ENCODE data around the gene CD44. TPM values are rescaled to one million over a fixed set of nuclear protein-coding genes. Genes with fewer than 3 reads are reported as not detected.
"Not testable (repeated sequence)": the region's sequence is repeated elsewhere in the genome, so short reads cannot be mapped to it uniquely, and the experiment has no call there.

Gene CD44
- total and polyA plus RNA-seq, 4 experiments from 2014 or later = 390 to 809 (median 681) TPM

DNA sequence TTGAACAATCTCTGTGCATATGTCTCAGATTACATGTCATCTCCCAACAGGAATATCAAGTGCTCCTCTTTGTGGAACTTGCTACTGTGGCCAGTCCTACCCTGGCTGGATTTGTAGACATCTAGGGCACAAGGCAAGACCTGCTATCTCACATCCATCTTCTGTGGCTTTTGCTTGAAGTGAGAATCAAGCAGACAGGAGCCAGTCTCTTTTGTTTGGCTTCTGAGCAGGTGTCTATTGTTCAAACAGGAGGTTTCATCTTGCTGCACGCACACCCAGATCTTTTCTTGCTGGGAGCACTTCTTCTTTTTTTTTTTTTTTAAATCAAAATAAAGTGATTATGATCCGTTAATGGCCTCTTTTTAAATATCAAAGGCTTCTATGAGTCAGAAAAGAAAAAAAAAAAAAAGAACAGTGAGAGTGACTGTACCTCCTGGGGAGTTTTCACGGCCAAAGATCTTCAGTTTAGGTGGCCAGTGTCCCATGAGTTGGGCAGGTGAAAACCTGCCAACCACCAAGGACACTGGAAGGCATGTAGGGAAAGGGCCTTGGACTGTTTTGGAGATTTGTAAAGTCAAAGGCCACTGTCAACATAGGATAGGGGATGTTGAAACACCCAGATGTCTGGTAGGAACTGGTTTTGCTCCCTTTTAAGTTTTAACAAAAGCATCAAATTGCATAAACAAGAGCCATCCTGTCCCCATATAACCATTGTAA is 78.1 kb downstream of the CD44 start:
- H3K27ac Mint-ChIP-seq = peak overlapping the region; percentile 93 to 99 (median 95)

DNA sequence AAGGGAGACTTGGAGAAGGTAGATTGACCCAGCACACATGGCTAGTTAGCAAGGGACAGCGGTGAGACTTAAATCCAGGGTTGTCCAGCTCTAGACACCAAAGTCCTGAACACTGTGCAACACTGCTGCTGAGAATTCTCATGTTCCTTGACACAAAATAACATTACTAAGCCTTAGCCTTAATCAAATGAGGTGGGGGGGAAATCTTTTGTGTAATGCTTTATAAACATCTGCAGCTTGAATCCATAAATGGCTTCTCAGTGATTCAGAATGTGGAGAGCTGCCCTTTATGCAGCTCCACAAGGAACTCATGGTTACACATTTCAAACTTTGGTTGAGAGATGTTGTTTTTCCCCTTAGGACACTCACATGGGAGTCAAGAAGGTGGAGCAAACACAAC is 80.0 kb downstream of the CD44 start:
- DNase-seq = no peak
- Mint-ChIP-seq H3K9me3 (peaks cover 0 to 3% (median 0%) of the 10 kb centered on the region in 8 donors), H3K4me3 (peak overlapping the region in 1 of 8 donors; percentile 21), H3K27me3 (no peaks in the 10 kb centered on the region), H3K4me1 (peaks cover 38 to 64% (median 46%) of the 10 kb centered on the region in 4 donors), H3K27ac (peak overlapping the region in 6 of 7 donors; percentile 70 to 95 (median 83)), H3K36me3 (peaks cover 84 to 90% of the 10 kb centered on the region in 2 donors)
- H3K9me3 ChIP-seq (ENCODE audit: control insufficient read depth in 1 of 2, low read length in 2 of 2) = no peaks in the 10 kb centered on the region
- peaks cover 43% of the 10 kb centered on the region for H3K4me1 ChIP-seq (ENCODE audit: insufficient read depth, low read length)
- ChIA-PET CTCF (ENCODE audit: partially characterized antibody) (interaction anchor here (0.7 to 1.6 kb wide), 5 partner anchors 18 to 220 kb away, joined by 3 to 9 read pairs (median 3); no protein-coding TSS in a partner anchor), POLR2A (ENCODE audit: partially characterized antibody) (interaction anchor here (0.6 to 2.3 kb wide), 3 partner anchors 11 to 45 kb away, joined by 4 to 11 read pairs (median 5); no protein-coding TSS in a partner anchor)
- peaks cover 67% of the 10 kb centered on the region for H3K36me3 ChIP-seq (ENCODE audit: insufficient read depth, low read length)
- H3K27ac ChIP-seq (ENCODE audit: low read depth, low read length) = no peak overlapping the region
- H3K27me3 ChIP-seq (ENCODE audit: insufficient read depth, low read length) = no peaks in the 10 kb centered on the region
- intact Hi-C loops (cut with micrococcal nuclease) = loop anchor here (5.0 kb wide), 1 partner anchor 173 kb away; no protein-coding TSS in a partner anchor
- H3K4me3 ChIP-seq (ENCODE audit: low read length in 2 of 2) = no peak overlapping the region

More for the DNA sequence above, 78.1 kb downstream of the CD44 start:
- Mint-ChIP-seq H3K27me3 (no peaks in the 10 kb centered on the region), H3K36me3 (peaks cover 85 to 88% of the 10 kb centered on the region in 2 donors), H3K4me3 (peak overlapping the region in 7 of 8 donors; percentile 18 to 82 (median 53)), H3K4me1 (peaks cover 46 to 80% (median 59%) of the 10 kb centered on the region in 4 donors), H3K9me3 (peaks cover 0 to 3% (median 0%) of the 10 kb centered on the region in 8 donors)
- Histone ChIP-seq H3K27me3 (ENCODE audit: insufficient read depth, low read length) (no peaks in the 10 kb centered on the region), H3K27ac (ENCODE audit: low read depth, low read length) (peak overlapping the region; percentile 44), H3K4me1 (ENCODE audit: insufficient read depth, low read length) (peaks cover 59% of the 10 kb centered on the region), H3K4me3 (ENCODE audit: low read length in 2 of 2) (no peak overlapping the region), H3K36me3 (ENCODE audit: insufficient read depth, low read length) (peaks cover 57% of the 10 kb centered on the region), H3K9me3 (ENCODE audit: control insufficient read depth in 1 of 2, low read length in 2 of 2) (no peaks in the 10 kb centered on the region)
- POLR2A ChIA-PET (ENCODE audit: partially characterized antibody) = interaction anchor here (0.6 to 2.3 kb wide), 5 partner anchors 19 to 57 kb away, joined by 3 to 11 read pairs (median 3); no protein-coding TSS in a partner anchor
- DNase-seq = peak; percentile 63 to 84 (median 71)
- CTCF ChIA-PET (ENCODE audit: partially characterized antibody) = interaction anchor here (0.6 kb wide), 1 partner anchor 52 kb away, joined by 3 read pairs; no protein-coding TSS in a partner anchor
- intact Hi-C loops (cut with micrococcal nuclease) = loop anchor here (1.0 to 5.0 kb wide), 6 partner anchors 19 to 219 kb away; no protein-coding TSS in a partner anchor

DNA sequence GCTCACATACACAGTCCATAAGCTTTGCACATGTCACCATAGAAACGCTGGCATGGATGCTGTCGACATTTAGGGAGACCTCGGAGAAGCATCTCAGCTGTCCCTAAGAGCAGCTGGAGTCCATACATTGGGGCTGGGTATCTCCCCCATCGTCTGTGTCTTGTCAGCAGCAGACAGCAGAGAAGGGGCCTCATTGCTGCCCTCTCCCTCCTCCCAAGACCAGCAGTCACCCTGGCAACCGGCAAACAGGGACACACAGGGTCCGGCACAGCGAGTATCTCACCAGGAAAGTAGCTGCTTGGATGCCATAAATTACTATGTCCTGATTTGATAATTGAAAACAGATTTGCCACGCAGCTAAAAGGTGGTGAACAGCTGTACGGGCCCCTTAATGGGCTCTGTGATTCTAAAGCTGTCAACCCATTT is 84.4 kb downstream of the CD44 start:
- Histone ChIP-seq H3K9me3 (ENCODE audit: control insufficient read depth in 1 of 2, low read length in 2 of 2) (no peaks in the 10 kb centered on the region), H3K27me3 (ENCODE audit: insufficient read depth, low read length) (no peaks in the 10 kb centered on the region), H3K36me3 (ENCODE audit: insufficient read depth, low read length) (peaks cover 87% of the 10 kb centered on the region), H3K4me1 (ENCODE audit: insufficient read depth, low read length) (peaks cover under 1% of the 10 kb centered on the region), H3K27ac (ENCODE audit: low read depth, low read length) (no peak overlapping the region), H3K4me3 (ENCODE audit: low read length in 2 of 2) (no peak overlapping the region)
- Mint-ChIP-seq H3K27me3 (no peaks in the 10 kb centered on the region), H3K4me3 (no peak overlapping the region), H3K9me3 (peaks cover 0 to 3% (median 0%) of the 10 kb centered on the region in 8 donors), H3K27ac (peak overlapping the region in 5 of 7 donors; percentile 17 to 75 (median 68)), H3K4me1 (peaks cover 8 to 28% (median 19%) of the 10 kb centered on the region in 4 donors), H3K36me3 (peaks cover 86 to 92% of the 10 kb centered on the region in 2 donors)
- intact Hi-C loops (cut with micrococcal nuclease) = no loop called here
- DNase-seq = no peak
- ChIA-PET POLR2A (ENCODE audit: partially characterized antibody) (interaction anchor here (0.7 to 1.8 kb wide), 2 partner anchors 10 to 13 kb away, joined by 4 to 6 read pairs; no protein-coding TSS in a partner anchor), CTCF (ENCODE audit: partially characterized antibody) (interaction anchor here (0.5 to 1.7 kb wide), 3 partner anchors 12 to 193 kb away, joined by 3 to 4 read pairs (median 4); no protein-coding TSS in a partner anchor)

DNA sequence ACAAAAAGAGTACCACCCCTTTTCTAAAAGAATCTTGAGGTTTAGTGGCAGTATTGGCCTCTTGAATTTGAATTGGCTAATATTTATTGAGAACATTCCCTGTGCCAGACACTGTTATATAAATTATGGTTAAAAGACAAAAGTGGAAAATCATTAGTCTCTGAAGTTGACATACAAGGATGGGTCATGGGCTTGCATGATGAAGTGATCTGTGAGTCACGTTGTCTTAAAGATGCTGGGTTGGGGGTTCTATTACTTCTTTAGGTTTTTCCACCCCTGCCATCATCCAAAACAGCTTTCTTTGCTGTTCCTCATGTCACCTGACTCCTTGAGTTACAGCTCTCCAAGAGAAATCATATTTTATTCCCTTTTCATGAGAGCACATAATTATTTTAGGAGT is 85.0 kb downstream of the CD44 start:
- Mint-ChIP-seq H3K36me3 (peaks cover 87 to 92% of the 10 kb centered on the region in 2 donors), H3K4me3 (no peak overlapping the region), H3K4me1 (peaks cover 9 to 21% (median 18%) of the 10 kb centered on the region in 4 donors), H3K9me3 (peaks cover 0 to 3% (median 0%) of the 10 kb centered on the region in 8 donors), H3K27ac (peak overlapping the region in 5 of 7 donors; percentile 24 to 68 (median 46)), H3K27me3 (no peaks in the 10 kb centered on the region)
- POLR2A ChIA-PET (ENCODE audit: partially characterized antibody) = interaction anchor here (0.7 to 1.8 kb wide), 2 partner anchors 9 to 12 kb away, joined by 4 to 6 read pairs; no protein-coding TSS in a partner anchor
- Histone ChIP-seq H3K4me3 (ENCODE audit: low read length in 2 of 2) (no peak overlapping the region), H3K4me1 (ENCODE audit: insufficient read depth, low read length) (no peaks in the 10 kb centered on the region), H3K27me3 (ENCODE audit: insufficient read depth, low read length) (no peaks in the 10 kb centered on the region), H3K27ac (ENCODE audit: low read depth, low read length) (no peak overlapping the region), H3K36me3 (ENCODE audit: insufficient read depth, low read length) (peaks cover 87% of the 10 kb centered on the region), H3K9me3 (ENCODE audit: control insufficient read depth in 1 of 2, low read length in 2 of 2) (no peaks in the 10 kb centered on the region)
- intact Hi-C loops (cut with micrococcal nuclease) = no loop called here
- CTCF ChIA-PET (ENCODE audit: partially characterized antibody) = interaction anchor here (1.7 kb wide), 1 partner anchor 12 kb away, joined by 4 read pairs; no protein-coding TSS in a partner anchor
- DNase-seq = no peak

DNA sequence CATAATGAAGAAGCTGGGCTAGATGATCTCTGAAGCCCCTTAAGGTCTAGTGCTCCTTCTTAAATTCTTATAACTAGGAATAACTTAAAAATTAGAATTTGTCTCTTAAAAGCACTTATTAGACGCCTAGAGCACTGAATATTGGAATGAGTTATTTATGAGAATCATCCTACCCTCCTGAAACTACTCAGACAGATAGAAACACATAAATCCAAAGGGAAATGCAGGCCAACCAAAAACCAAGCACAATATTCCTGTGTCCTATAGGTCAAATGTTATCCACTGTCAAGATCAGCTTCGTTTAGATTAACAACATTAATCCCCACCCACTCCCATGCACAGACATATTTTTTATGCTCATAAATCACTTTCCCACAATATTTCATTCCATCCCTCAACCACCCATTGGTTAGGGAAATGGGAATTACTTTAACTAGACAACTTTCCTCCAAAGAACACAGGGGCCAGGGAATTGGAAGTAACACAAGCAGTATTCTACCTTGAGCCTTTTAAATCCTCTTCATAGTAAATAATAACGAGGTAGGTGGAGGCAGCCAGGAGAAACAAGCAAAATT is 87.1 kb downstream of the CD44 start:
- Histone ChIP-seq H3K36me3 (ENCODE audit: insufficient read depth, low read length) (peaks cover 91% of the 10 kb centered on the region), H3K4me1 (ENCODE audit: insufficient read depth, low read length) (no peaks in the 10 kb centered on the region), H3K27me3 (ENCODE audit: insufficient read depth, low read length) (no peaks in the 10 kb centered on the region), H3K27ac (ENCODE audit: low read depth, low read length) (no peak overlapping the region), H3K9me3 (ENCODE audit: control insufficient read depth in 1 of 2, low read length in 2 of 2) (no peaks in the 10 kb centered on the region), H3K4me3 (ENCODE audit: low read length in 2 of 2) (no peak overlapping the region)
- Mint-ChIP-seq H3K4me1 (peaks cover 6 to 24% (median 21%) of the 10 kb centered on the region in 4 donors), H3K27ac (peak overlapping the region; percentile 0 to 86 (median 73)), H3K36me3 (peaks cover 91 to 95% of the 10 kb centered on the region in 2 donors), H3K27me3 (no peaks in the 10 kb centered on the region), H3K4me3 (no peak overlapping the region), H3K9me3 (peaks cover 0 to 8% (median 3%) of the 10 kb centered on the region in 8 donors)
- intact Hi-C loops (cut with micrococcal nuclease) = no loop called here
- DNase-seq = no peak
- POLR2A ChIA-PET (ENCODE audit: partially characterized antibody) = interaction anchor here (1.3 to 2.7 kb wide), 2 partner anchors 11 to 12 kb away, joined by 5 to 16 read pairs; no protein-coding TSS in a partner anchor
- CTCF ChIA-PET (ENCODE audit: partially characterized antibody) = interaction anchor here (2.4 kb wide), 1 partner anchor 10 kb away, joined by 8 read pairs; no protein-coding TSS in a partner anchor

DNA sequence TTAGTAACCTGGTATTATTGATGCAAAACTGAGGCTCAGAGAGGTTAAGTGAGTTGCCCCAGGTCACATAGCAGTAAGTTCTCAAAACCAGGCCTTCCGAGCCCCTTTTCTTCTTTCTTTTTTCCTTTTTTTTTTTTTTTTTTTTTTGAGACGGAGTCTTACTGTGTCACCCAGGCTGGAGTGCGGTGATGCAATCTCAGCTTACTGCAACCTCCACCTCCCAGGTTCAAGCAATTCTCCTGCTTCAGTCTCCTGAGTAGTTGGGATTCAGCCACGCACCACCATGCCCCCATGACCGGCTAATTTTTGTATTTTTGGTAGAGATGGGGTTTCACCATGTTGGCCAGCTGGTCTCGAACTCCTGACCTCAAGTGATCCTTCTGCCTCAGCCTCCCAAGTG is 87.8 kb downstream of the CD44 start:
- Mint-ChIP-seq H3K27ac (peak overlapping the region in 4 of 7 donors; percentile 60 to 86 (median 75)), H3K9me3 (peaks cover 0 to 14% (median 4%) of the 10 kb centered on the region in 8 donors), H3K36me3 (peaks cover 91 to 97% of the 10 kb centered on the region in 2 donors), H3K4me1 (peaks cover 6 to 24% (median 21%) of the 10 kb centered on the region in 4 donors)
- H3K9me3 ChIP-seq (ENCODE audit: control insufficient read depth in 1 of 2, low read length in 2 of 2); H3K27me3 Mint-ChIP-seq; H3K4me3 Mint-ChIP-seq; H3K27me3 ChIP-seq (ENCODE audit: insufficient read depth, low read length); DNase-seq; H3K27ac ChIP-seq (ENCODE audit: low read depth, low read length); H3K4me1 ChIP-seq (ENCODE audit: insufficient read depth, low read length); H3K4me3 ChIP-seq (ENCODE audit: low read length in 2 of 2); intact Hi-C loops (cut with micrococcal nuclease): not testable (repeated sequence)
- CTCF ChIA-PET (ENCODE audit: partially characterized antibody) = interaction anchor here (2.4 kb wide), 1 partner anchor 9 kb away, joined by 8 read pairs; no protein-coding TSS in a partner anchor
- peaks cover 87% of the 10 kb centered on the region for H3K36me3 ChIP-seq (ENCODE audit: insufficient read depth, low read length)
- POLR2A ChIA-PET (ENCODE audit: partially characterized antibody) = interaction anchor here (2.7 kb wide), 1 partner anchor 10 kb away, joined by 16 read pairs; no protein-coding TSS in a partner anchor

Measured in CD4-positive, alpha-beta memory T cell (primary cell).